Activated CD4-positive, CD25-positive, alpha-beta regulatory T cell treated with anti-CD3 and anti-CD28 coated beads, Interleukin-2, amount 50 U/mL, for 72 hours (primary cell): ENCODE results near the gene GPC6.

ENCODE experiments used
- DNase-seq: peaks from one replicate; pipeline ENCODE4 v3.0.0; 2021

Gene GPC6

GRCh38 chr13:93621966-93622365 is 395.4 kb downstream of the GPC6 start:
- no peak for DNase-seq

- no peak for DNase-seq
These were observed 397.7 kb downstream of the GPC6 start for GRCh38 chr13:93624311-93624777.

- DNase-seq, result no peak
These were observed 398.9 kb downstream of the GPC6 start for GRCh38 chr13:93625536-93625935.

- DNase-seq, result no peak
These were observed 401.7 kb downstream of the GPC6 start for GRCh38 chr13:93628136-93628797.

- DNase-seq, result no peak
These were observed 409.0 kb downstream of the GPC6 start for GRCh38 chr13:93635616-93636032.

GRCh38 chr13:93637852-93638251 is 411.2 kb downstream of the GPC6 start:
- no peak for DNase-seq

GRCh38 chr13:93640452-93640851 is 413.8 kb downstream of the GPC6 start:
- no peak for DNase-seq

GRCh38 chr13:93646245-93646644 is 419.6 kb downstream of the GPC6 start:
- no peak for DNase-seq

GRCh38 chr13:93649496-93649895 is 422.9 kb downstream of the GPC6 start:
- no peak for DNase-seq

GRCh38 chr13:93653776-93654175 is 427.2 kb downstream of the GPC6 start:
- no peak for DNase-seq

GRCh38 chr13:93655154-93655553 is 428.5 kb downstream of the GPC6 start:
- DNase-seq, result no peak

- DNase-seq, result no peak
These were observed 433.9 kb downstream of the GPC6 start for GRCh38 chr13:93660391-93661063.

GRCh38 chr13:93670866-93671265 is 444.3 kb downstream of the GPC6 start:
- no peak for DNase-seq

GRCh38 chr13:93672996-93673395 is 446.4 kb downstream of the GPC6 start:
- no peak for DNase-seq

- DNase-seq, result no peak
These were observed 447.3 kb downstream of the GPC6 start for GRCh38 chr13:93673885-93674284.

GRCh38 chr13:93674337-93674755 is 447.7 kb downstream of the GPC6 start:
- DNase-seq, result no peak

GRCh38 chr13:93680329-93680728 is 453.7 kb downstream of the GPC6 start:
- no peak for DNase-seq

- DNase-seq, result no peak
These were observed 459.3 kb downstream of the GPC6 start for GRCh38 chr13:93685900-93686299.

- DNase-seq, result no peak
These were observed 459.8 kb downstream of the GPC6 start for GRCh38 chr13:93686399-93686798.

GRCh38 chr13:93687261-93687660 is 460.7 kb downstream of the GPC6 start:
- no peak for DNase-seq

- DNase-seq, result no peak
These were observed 462.7 kb downstream of the GPC6 start for GRCh38 chr13:93689333-93689732.

- no peak for DNase-seq
These were observed 463.5 kb downstream of the GPC6 start for GRCh38 chr13:93690139-93690538.

GRCh38 chr13:93698016-93698613 is 471.5 kb downstream of the GPC6 start:
- DNase-seq, result no peak

- DNase-seq, result no peak
These were observed 473.5 kb downstream of the GPC6 start for GRCh38 chr13:93700115-93700514.
